VCaP (cell line): Measurements from ENCODE around the gene ILKAP.

ENCODE experiments used
- H3K27ac ChIP-seq: fragments of 450-650 bp; 2 replicates; pipeline ENCODE4 v1.5.1; 2017
- TF ChIP-seq, protein P1 (sequence below): fragments of 450-650 bp; conservative IDR thresholded peaks from 2 replicates; pipeline ENCODE4 v1.5.1; 2017; ENCODE audit warnings: mild to moderate bottlenecking, moderate library complexity

The ILKAP gene

DNA sequence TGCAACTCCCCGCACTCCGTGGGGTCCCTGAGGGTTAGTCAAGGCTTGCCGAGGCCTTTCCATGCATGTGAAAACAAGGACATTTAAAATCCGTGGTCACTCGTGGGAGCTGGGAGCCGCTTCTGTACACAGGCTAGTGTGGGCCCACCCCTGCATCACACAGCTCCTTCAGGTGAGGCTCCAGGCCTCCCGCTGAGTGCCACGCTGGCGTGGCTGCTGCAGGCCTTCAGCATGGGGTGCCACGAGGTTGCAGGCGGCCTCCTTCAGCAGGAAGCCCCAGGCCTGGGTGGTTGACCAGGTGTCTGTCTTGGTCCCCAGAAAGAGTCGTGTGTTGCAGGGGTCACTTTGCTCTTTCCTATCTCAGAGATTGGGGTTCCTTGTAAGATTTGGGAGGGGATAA, 58.4 kb downstream of the ILKAP start:
- TF ChIP-seq, protein P1, sequence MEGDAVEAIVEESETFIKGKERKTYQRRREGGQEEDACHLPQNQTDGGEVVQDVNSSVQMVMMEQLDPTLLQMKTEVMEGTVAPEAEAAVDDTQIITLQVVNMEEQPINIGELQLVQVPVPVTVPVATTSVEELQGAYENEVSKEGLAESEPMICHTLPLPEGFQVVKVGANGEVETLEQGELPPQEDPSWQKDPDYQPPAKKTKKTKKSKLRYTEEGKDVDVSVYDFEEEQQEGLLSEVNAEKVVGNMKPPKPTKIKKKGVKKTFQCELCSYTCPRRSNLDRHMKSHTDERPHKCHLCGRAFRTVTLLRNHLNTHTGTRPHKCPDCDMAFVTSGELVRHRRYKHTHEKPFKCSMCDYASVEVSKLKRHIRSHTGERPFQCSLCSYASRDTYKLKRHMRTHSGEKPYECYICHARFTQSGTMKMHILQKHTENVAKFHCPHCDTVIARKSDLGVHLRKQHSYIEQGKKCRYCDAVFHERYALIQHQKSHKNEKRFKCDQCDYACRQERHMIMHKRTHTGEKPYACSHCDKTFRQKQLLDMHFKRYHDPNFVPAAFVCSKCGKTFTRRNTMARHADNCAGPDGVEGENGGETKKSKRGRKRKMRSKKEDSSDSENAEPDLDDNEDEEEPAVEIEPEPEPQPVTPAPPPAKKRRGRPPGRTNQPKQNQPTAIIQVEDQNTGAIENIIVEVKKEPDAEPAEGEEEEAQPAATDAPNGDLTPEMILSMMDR = no peak

GRCh38 chr2:238144262-238144661, 59.2 kb downstream of the ILKAP start:
- TF ChIP-seq, protein P1 = no peak
- no peak overlapping the region for H3K27ac ChIP-seq

More for the DNA sequence above, 58.4 kb downstream of the ILKAP start:
- no peak overlapping the region for H3K27ac ChIP-seq

- H3K27ac ChIP-seq = no peak overlapping the region
- TF ChIP-seq, protein P1 = no peak
Observed at GRCh38 chr2:238143239-238143951, 60.1 kb downstream of the ILKAP start.

- TF ChIP-seq, protein P1 = no peak
- peak overlapping the region; percentile 34; the same call in 1 of the 2 replicates for H3K27ac ChIP-seq
Observed at GRCh38 chr2:238142382-238143205, 60.9 kb downstream of the ILKAP start.

DNA sequence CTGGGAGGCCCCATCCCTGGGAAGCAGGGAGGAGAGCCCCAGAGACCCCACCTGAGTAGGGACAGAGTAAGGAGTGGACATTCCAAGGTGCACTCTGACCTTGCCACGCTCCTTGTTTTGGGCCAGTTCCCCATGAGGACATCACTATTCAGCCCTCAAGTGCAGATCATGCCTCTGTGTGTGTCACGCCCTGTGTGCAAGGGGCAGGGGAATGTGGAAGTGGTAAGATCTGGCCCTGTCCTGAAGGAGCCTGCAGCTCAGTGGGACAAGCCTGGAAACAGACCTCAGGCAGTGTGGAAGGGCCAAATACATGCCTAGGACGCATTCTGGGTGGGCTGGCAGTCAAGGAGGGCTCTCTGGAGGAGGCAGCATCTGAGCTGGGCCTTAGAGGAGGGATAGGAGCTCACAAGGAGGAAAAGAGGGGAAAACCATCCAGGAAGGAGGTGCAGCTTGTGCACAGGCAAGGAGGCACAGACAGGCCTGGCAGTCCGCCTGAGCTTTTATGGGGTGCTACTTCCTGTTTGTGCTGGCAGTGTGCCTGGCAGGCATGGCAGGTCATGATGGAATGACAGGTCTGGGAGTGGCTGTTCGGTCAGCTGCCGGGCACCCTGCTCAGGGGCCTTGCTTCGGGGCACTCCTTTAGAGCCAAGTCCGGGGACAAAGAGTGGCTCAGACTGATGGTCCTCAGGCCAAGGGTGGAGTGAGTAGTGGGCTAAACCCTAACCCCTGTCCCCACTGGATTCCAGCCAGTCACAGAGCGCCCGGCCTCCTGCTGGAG, 61.8 kb downstream of the ILKAP start:
- peak overlapping the region; percentile 34; the same call in 1 of the 2 replicates for H3K27ac ChIP-seq
- TF ChIP-seq, protein P1 = no peak

DNA sequence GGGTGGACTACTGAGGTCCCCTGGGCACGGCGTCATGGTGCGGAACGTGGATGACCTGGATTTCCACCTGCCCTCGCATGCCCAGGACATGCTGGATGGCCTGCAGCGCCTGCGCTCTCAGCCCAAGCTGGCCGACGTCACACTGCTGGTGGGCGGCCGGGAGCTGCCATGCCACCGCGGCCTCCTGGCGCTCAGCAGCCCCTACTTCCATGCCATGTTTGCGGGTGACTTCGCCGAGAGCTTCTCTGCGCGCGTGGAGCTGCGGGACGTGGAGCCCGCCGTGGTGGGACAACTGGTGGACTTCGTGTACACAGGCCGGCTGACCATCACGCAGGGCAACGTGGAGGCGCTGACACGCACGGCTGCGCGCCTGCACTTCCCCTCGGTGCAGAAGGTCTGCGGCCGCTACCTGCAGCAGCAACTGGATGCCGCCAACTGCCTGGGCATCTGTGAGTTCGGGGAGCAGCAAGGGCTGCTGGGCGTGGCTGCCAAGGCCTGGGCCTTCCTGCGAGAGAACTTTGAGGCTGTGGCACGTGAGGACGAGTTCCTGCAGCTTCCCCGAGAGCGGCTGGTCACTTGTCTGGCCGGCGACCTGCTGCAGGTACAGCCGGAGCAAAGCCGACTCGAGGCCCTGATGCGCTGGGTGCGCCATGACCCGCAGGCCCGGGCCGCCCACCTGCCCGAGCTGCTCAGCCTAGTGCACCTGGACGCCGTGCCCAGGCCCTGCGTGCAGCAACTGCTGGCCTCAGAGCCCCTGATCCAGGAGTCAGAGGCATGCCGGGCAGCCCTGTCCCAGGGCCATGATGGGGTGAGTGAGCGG, 62.6 kb downstream of the ILKAP start:
- TF ChIP-seq, protein P1 = no peak
- peak overlapping the region; percentile 34; the same call in 1 of the 2 replicates for H3K27ac ChIP-seq
